Ovary (tissue), 3 donors: ENCODE results near the gene MMS19.

Source experiments
- CTCF ChIP-seq, 3 donors: fragments of 450-650 bp in 2 of 3; fragments of 200-600 bp in 1 of 3; IDR thresholded peaks; one replicate each; pipeline versions ENCODE4 v1.5.1 to v1.8.0; 2016 to 2022; ENCODE audit warnings: antibody characterized with exemption in 3 of 3, mild to moderate bottlenecking in 1 of 3
- EP300 ChIP-seq: sonication (generic); formaldehyde crosslinking; IDR thresholded peaks from one replicate; pipeline ENCODE4 v1.6.1; 2017; ENCODE audit warnings: antibody characterized with exemption
- POLR2A ChIP-seq: fragments of 450-650 bp; IDR thresholded peaks from one replicate; pipeline ENCODE4 v1.6.1; 2017; ENCODE audit warnings: antibody characterized with exemption, mild to moderate bottlenecking, moderate library complexity
- donor health status: DM: no; HTN: no; CAD: no.

GRCh38 chr10:97464226-97464625 lies 34.0 kb downstream of the MMS19 start:
- TF ChIP-seq EP300: no peak
- no peak for TF ChIP-seq CTCF (IDR thresholded peaks at IDR 0.05)
- TF ChIP-seq POLR2A: no peak
